ENCODE data around the gene SRBD1. TPM values are rescaled to one million over a fixed set of nuclear protein-coding genes. Genes with fewer than 3 reads are reported as not detected.

The SRBD1 gene
- total RNA-seq, 1 donor from 2014 or later = 13.8 TPM

- Mint-ChIP-seq H3K36me3 (ENCODE audit: unreplicated experiment) (peaks cover 10% of the 10 kb centered on the region), H3K4me1 (ENCODE audit: unreplicated experiment) (no peaks in the 10 kb centered on the region), H3K4me3 (ENCODE audit: unreplicated experiment) (no peak overlapping the region), H3K9me3 (ENCODE audit: unreplicated experiment) (no peaks in the 10 kb centered on the region), H3K27me3 (ENCODE audit: unreplicated experiment) (no peaks in the 10 kb centered on the region), H3K27ac (ENCODE audit: unreplicated experiment) (no peak overlapping the region)
- TF ChIP-seq CTCF (IDR thresholded peaks at IDR 0.05) = no peak
- no peak for DNase-seq (ENCODE audit: extremely low spot score, unreplicated experiment)
Measured at GRCh38 chr2:45586600-45586999, 24.5 kb downstream of the SRBD1 start.

- peak; percentile 69 for TF ChIP-seq CTCF (IDR thresholded peaks at IDR 0.05)
- Mint-ChIP-seq H3K4me3 (ENCODE audit: unreplicated experiment) (no peak overlapping the region), H3K27me3 (ENCODE audit: unreplicated experiment) (no peaks in the 10 kb centered on the region), H3K4me1 (ENCODE audit: unreplicated experiment) (no peaks in the 10 kb centered on the region), H3K27ac (ENCODE audit: unreplicated experiment) (no peak overlapping the region), H3K36me3 (ENCODE audit: unreplicated experiment) (peaks cover 13% of the 10 kb centered on the region), H3K9me3 (ENCODE audit: unreplicated experiment) (no peaks in the 10 kb centered on the region)
- DNase-seq (ENCODE audit: extremely low spot score, unreplicated experiment) = no peak
Measured at GRCh38 chr2:45585267-45585861, 25.7 kb downstream of the SRBD1 start.

GRCh38 chr2:45583977-45584376, 27.1 kb downstream of the SRBD1 start:
- Mint-ChIP-seq H3K9me3 (ENCODE audit: unreplicated experiment) (no peaks in the 10 kb centered on the region), H3K4me3 (ENCODE audit: unreplicated experiment) (no peak overlapping the region), H3K27me3 (ENCODE audit: unreplicated experiment) (no peaks in the 10 kb centered on the region), H3K27ac (ENCODE audit: unreplicated experiment) (no peak overlapping the region), H3K36me3 (ENCODE audit: unreplicated experiment) (peaks cover 8% of the 10 kb centered on the region), H3K4me1 (ENCODE audit: unreplicated experiment) (no peaks in the 10 kb centered on the region)
- no peak for DNase-seq (ENCODE audit: extremely low spot score, unreplicated experiment)
- TF ChIP-seq CTCF (IDR thresholded peaks at IDR 0.05) = no peak

- H3K4me1 Mint-ChIP-seq (ENCODE audit: unreplicated experiment) = peaks cover 9% of the 10 kb centered on the region
- no peaks in the 10 kb centered on the region for H3K27me3 Mint-ChIP-seq (ENCODE audit: unreplicated experiment)
- H3K36me3 Mint-ChIP-seq (ENCODE audit: unreplicated experiment) = peaks cover 8% of the 10 kb centered on the region
- H3K4me3 Mint-ChIP-seq (ENCODE audit: unreplicated experiment) = no peak overlapping the region
- H3K27ac Mint-ChIP-seq (ENCODE audit: unreplicated experiment) = no peak overlapping the region
- no peaks in the 10 kb centered on the region for H3K9me3 Mint-ChIP-seq (ENCODE audit: unreplicated experiment)
- no peak for DNase-seq (ENCODE audit: extremely low spot score, unreplicated experiment)
- no peak for TF ChIP-seq CTCF (IDR thresholded peaks at IDR 0.05)
Measured at GRCh38 chr2:45582522-45582921, 28.5 kb downstream of the SRBD1 start.

- no peak for DNase-seq (ENCODE audit: extremely low spot score, unreplicated experiment)
- Mint-ChIP-seq H3K9me3 (ENCODE audit: unreplicated experiment) (no peaks in the 10 kb centered on the region), H3K36me3 (ENCODE audit: unreplicated experiment) (peaks cover 11% of the 10 kb centered on the region), H3K27ac (ENCODE audit: unreplicated experiment) (peak overlapping the region; percentile 68), H3K27me3 (ENCODE audit: unreplicated experiment) (no peaks in the 10 kb centered on the region), H3K4me1 (ENCODE audit: unreplicated experiment) (peaks cover 14% of the 10 kb centered on the region), H3K4me3 (ENCODE audit: unreplicated experiment) (no peak overlapping the region)
- peak; percentile 57 for TF ChIP-seq CTCF (IDR thresholded peaks at IDR 0.05)
Measured at GRCh38 chr2:45578056-45578843, 32.8 kb downstream of the SRBD1 start.

All from osteocyte (in vitro differentiated cells).